ENCODE results near the gene TXNDC11.

The TXNDC11 gene

DNA sequence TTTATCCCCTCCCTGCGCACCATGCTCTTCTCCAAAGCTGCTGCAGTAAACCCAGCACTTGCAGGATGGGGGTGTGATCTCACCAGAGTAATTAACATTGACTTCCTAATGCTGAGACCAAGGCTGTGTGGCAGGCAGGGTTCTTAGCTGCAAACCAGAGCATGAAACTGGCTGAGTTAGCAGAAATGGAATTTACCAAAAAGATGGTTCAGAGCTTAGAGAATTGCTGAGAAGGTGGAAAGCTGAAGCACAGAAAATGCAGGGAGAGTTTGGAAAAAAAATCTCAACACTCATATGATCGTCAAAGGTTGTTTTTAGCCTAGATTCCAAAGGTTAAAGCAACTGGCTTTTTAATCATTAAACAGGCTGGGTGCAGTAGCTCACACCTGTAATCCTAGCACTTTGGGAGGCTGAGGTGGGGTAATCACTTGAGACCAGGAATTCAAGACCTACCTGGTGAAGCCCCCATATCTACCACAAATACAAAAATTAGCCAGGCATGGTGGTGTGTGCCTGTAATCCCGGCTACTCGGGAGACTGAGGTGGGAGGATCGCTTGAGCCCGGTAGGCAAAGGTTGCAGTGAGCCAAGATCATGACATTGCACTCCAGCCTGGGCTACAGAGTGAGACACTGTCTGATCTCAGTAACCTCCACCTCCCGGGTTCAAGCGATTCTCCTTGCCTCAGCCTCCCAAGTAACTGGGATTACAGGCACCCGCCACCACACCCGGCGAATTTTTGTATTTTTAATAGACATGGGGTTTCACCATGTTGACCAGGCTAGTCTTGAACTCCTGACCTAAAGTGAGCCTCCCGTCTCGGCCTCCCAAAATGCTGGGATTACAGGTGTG, 6.0 kb upstream of the TXNDC11 start:
- H3K4me3 ChIP-seq (ENCODE audit: low read length), result no peak overlapping the region
- TF ChIP-seq, protein P1, sequence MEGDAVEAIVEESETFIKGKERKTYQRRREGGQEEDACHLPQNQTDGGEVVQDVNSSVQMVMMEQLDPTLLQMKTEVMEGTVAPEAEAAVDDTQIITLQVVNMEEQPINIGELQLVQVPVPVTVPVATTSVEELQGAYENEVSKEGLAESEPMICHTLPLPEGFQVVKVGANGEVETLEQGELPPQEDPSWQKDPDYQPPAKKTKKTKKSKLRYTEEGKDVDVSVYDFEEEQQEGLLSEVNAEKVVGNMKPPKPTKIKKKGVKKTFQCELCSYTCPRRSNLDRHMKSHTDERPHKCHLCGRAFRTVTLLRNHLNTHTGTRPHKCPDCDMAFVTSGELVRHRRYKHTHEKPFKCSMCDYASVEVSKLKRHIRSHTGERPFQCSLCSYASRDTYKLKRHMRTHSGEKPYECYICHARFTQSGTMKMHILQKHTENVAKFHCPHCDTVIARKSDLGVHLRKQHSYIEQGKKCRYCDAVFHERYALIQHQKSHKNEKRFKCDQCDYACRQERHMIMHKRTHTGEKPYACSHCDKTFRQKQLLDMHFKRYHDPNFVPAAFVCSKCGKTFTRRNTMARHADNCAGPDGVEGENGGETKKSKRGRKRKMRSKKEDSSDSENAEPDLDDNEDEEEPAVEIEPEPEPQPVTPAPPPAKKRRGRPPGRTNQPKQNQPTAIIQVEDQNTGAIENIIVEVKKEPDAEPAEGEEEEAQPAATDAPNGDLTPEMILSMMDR (conservative IDR thresholded peaks at IDR 0.05; ENCODE audit: low read depth, low read length), result no peak
- no peak for DNase-seq (ENCODE audit: low read depth)

DNA sequence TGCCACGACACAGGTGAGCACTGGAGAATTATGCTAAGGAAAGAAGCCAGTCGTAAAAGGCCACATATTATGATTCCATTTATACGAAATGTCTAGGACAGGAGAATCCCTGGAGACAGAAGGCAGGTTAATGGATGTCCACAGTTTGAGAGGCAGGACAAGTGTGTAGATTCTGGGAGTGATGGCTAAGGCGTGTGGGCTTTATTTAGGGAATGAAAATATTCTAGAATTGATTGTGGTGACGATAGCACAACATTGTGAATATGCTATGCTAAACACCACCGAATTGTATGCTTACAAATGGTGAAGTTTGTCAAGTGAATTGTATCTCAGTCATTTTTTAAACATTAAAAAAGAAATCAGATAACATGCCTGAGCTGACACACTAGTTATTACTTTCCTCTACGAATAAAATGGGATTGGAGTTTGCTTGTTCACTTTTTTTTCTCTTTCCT, 5.3 kb upstream of the TXNDC11 start:
- no peak for DNase-seq (ENCODE audit: low read depth)
- no peak overlapping the region for H3K4me3 ChIP-seq (ENCODE audit: low read length)
- TF ChIP-seq, protein P1 (conservative IDR thresholded peaks at IDR 0.05; ENCODE audit: low read depth, low read length), result no peak

DNA sequence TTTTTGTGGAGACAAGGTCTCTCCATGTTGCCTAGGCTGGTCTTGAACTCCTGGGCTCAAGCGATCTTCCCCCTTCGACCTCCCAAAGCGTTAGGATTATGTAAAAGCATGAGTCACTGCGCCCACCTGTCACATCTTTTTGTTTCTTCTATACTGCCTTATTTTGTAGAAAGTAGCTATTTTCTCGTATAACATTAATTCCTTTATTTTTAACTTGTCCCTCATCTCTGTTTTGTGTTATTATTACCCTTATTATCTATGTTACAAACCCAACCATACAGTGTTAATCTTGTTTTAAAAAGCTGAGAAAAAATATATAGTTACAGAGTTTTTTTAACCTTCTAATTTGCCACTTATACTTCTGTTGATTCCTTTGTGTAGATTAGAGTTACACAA, 1.4 kb upstream of the TXNDC11 start:
- TF ChIP-seq, protein P1 (conservative IDR thresholded peaks at IDR 0.05; ENCODE audit: low read depth, low read length), result no peak

DNA sequence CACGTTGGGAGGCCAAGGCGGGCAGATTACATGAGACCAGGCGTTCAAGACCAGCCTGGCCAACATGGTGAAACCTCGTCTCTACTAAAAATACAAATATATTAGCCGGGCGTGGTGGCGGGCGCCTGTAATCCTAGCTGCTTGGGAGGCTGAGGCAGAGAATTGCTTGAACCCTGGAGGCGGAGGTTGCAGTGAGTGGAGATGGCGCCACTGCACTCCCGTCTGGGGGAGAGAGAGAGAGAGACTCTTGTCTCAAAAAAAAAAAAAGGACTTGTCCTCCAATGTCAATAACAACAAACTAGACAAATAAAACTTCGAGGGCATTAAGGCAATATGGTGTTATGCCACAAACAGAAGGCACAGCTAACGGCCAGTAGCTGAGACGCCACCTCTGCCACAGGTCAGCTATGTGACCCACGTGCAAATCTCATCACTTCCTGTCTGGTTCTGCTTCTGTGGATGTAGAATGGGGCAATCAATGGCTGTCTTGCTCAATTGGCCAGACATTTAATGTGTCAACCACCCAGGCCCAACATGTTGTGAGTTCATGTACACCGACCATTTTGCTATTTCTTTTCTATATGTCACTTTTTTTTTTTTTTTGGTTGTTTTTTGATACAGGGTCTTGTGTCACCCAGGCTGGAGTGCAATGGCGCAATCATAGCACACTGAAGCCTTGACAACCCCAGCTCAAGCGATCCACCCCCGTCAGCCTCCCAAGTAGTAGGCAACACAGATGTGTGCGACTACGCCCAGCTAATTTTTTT, 834 bp upstream of the TXNDC11 start:
- peak overlapping the region; percentile 53 for H3K4me3 ChIP-seq (ENCODE audit: low read length)
- no peak for DNase-seq (ENCODE audit: low read depth)
- TF ChIP-seq, protein P1 (conservative IDR thresholded peaks at IDR 0.05; ENCODE audit: low read depth, low read length), result no peak

More for the DNA sequence above, 1.4 kb upstream of the TXNDC11 start:
- no peak for DNase-seq (ENCODE audit: low read depth)
- H3K4me3 ChIP-seq (ENCODE audit: low read length), result no peak overlapping the region

DNA sequence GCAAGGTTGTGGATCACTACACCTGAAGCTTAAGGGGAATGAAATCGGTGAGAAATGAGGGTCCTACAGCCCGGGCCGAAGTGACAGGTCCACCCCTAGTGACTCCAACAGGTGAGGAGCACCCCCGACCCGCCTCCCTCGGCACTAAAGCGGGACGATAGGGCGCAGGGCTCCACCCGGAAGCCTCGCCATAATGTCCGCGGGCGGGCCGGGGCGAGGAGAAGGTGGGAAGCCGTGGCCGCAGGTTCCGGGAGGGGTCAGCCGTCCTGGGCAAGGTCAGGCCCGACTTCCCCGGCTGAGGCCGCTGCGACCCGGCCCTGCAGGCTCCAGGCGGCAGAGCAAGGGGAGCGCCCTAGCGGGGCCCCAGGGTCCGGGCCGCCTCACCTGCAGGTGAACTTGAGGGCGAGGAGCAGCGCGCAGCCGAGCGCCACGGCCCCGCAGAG, 543 bp downstream of the TXNDC11 start:
- peak overlapping the region; percentile 73 for H3K4me3 ChIP-seq (ENCODE audit: low read length)
- TF ChIP-seq, protein P1 (conservative IDR thresholded peaks at IDR 0.05; ENCODE audit: low read depth, low read length), result no peak
- no peak for DNase-seq (ENCODE audit: low read depth)

DNA sequence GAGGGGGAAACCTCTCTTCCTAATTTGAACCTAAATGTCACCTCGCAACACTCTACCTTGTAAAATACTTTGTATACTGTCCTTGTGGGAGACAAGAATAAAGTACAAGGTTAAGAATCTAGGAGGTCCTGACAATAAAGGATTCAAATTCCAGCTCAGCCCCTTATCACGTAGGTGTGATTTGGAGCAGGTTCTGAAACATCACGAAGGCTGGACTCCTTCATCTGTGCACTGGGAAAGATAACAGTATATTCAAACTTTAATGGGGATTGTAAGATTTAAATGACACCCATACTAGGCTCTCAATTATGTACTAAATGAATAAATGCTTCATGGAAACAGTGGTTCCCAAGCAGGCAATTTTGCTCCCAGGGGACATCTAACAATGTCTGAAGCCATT, 2.1 kb downstream of the TXNDC11 start:
- TF ChIP-seq, protein P1 (conservative IDR thresholded peaks at IDR 0.05; ENCODE audit: low read depth, low read length), result no peak
- no peak for DNase-seq (ENCODE audit: low read depth)
- H3K4me3 ChIP-seq (ENCODE audit: low read length), result peak overlapping the region; percentile 73
